Measurements from ENCODE around the gene PLA2G4C. TPM values are rescaled to one million over a fixed set of nuclear protein-coding genes. Genes with fewer than 3 reads are reported as not detected.

Gene PLA2G4C
- total RNA-seq, 4 donors from 2014 or later = 1.4 to 7.6 (median 4.5) TPM

- WGBS, 2 donors = 87 to 90% methylated on average over 3 of the region's 3 CpGs
- intact Hi-C loops (cut with DNase I; ENCODE audit: low total_unique reads) = no loop called here
- DNase-seq (ENCODE audit: low spot score in 2 of 2) = no peak
- no peak overlapping the region for H3K4me3 ChIP-seq (ENCODE audit: low read depth, poor library complexity, severe bottlenecking)
- TF ChIP-seq POLR2A (IDR thresholded peaks at IDR 0.05) = no peak
- no peak for TF ChIP-seq CTCF (IDR thresholded peaks at IDR 0.05)
Measured at GRCh38 chr19:48023518-48023917, 87.1 kb downstream of the PLA2G4C start.

- TF ChIP-seq CTCF (IDR thresholded peaks at IDR 0.05) (no peak), POLR2A (IDR thresholded peaks at IDR 0.05) (no peak)
- 67 to 79% methylated on average over 2 of the region's 2 CpGs for WGBS, 2 donors
- intact Hi-C loops (cut with DNase I; ENCODE audit: low total_unique reads) = no loop called here
- H3K4me3 ChIP-seq (ENCODE audit: low read depth, poor library complexity, severe bottlenecking) = no peak overlapping the region
- no peak for DNase-seq (ENCODE audit: low spot score in 2 of 2)
Measured at GRCh38 chr19:48023011-48023410, 87.6 kb downstream of the PLA2G4C start.

GRCh38 chr19:48020686-48021085, 89.9 kb downstream of the PLA2G4C start:
- intact Hi-C loops (cut with DNase I; ENCODE audit: low total_unique reads) = no loop called here
- TF ChIP-seq CTCF (IDR thresholded peaks at IDR 0.05) = no peak
- WGBS, 2 donors = 58 to 79% methylated on average over 3 of the region's 3 CpGs

GRCh38 chr19:48010932-48011758, 99.5 kb downstream of the PLA2G4C start:
- TF ChIP-seq CTCF (IDR thresholded peaks at IDR 0.05) = no peak
- TF ChIP-seq POLR2A (IDR thresholded peaks at IDR 0.05) = no peak
- intact Hi-C loops (cut with DNase I; ENCODE audit: low total_unique reads) = no loop called here
- DNase-seq (ENCODE audit: low spot score in 2 of 2) = no peak
- 90 to 91% methylated on average over 11 of the region's 11 CpGs for WGBS, 2 donors
- no peak overlapping the region for H3K4me3 ChIP-seq (ENCODE audit: low read depth, poor library complexity, severe bottlenecking)

More at GRCh38 chr19:48020686-48021085, 89.9 kb downstream of the PLA2G4C start:
- DNase-seq (ENCODE audit: low spot score in 2 of 2) = no peak
- H3K4me3 ChIP-seq (ENCODE audit: low read depth, poor library complexity, severe bottlenecking) = no peak overlapping the region

- H3K4me3 ChIP-seq (ENCODE audit: low read depth, poor library complexity, severe bottlenecking) = no peak overlapping the region
- WGBS, 2 donors = 67 to 87% methylated on average over 6 of the region's 6 CpGs
- TF ChIP-seq CTCF (IDR thresholded peaks at IDR 0.05) (no peak), POLR2A (IDR thresholded peaks at IDR 0.05) (no peak)
- intact Hi-C loops (cut with DNase I; ENCODE audit: low total_unique reads) = no loop called here
- no peak for DNase-seq (ENCODE audit: low spot score in 2 of 2)
Measured at GRCh38 chr19:48006762-48007161, 103.9 kb downstream of the PLA2G4C start.

- H3K4me3 ChIP-seq (ENCODE audit: low read depth, poor library complexity, severe bottlenecking) = no peak overlapping the region
- no peak for DNase-seq (ENCODE audit: low spot score in 2 of 2)
- 70 to 79% methylated on average over 6 of the region's 6 CpGs for WGBS, 2 donors
- intact Hi-C loops (cut with DNase I; ENCODE audit: low total_unique reads) = no loop called here
- no peak for TF ChIP-seq CTCF (IDR thresholded peaks at IDR 0.05)
- no peak for TF ChIP-seq POLR2A (IDR thresholded peaks at IDR 0.05)
Measured at GRCh38 chr19:48004236-48004635, 106.4 kb downstream of the PLA2G4C start.
